Transverse colon (tissue), 3 donors: ENCODE data around the gene IMMP2L.

Experiments
- CTCF ChIP-seq, 5 experiments: fragments of 200-600 bp in 3 of 5; fragments of 450-650 bp in 2 of 5; sonication (generic) in 3 of 5; IDR thresholded peaks; 1 replicate in 2 of 5; 2 replicates in 3 of 5; pipeline ENCODE4 v1.5.1; 2016 to 2017; ENCODE audit warnings: antibody characterized with exemption in 5 of 5, inconsistent platforms in 3 of 5, mild to moderate bottlenecking in 2 of 5, moderate library complexity in 1 of 5
- POLR2A ChIP-seq: fragments of 450-650 bp; IDR thresholded peaks from one replicate; pipeline ENCODE4 v1.6.1; 2016; ENCODE audit warnings: antibody characterized with exemption, mild to moderate bottlenecking, moderate library complexity

- TF ChIP-seq CTCF (IDR thresholded peaks at IDR 0.05): no peak
- TF ChIP-seq POLR2A: no peak
Measured at GRCh38 chr7:111198255-111198654, 364.0 kb downstream of the IMMP2L start.
